H9 (cell line): ENCODE data around the gene DDX1. TPM values are rescaled to one million over a fixed set of nuclear protein-coding genes. Genes with fewer than 3 reads are reported as not detected.

Experiments
- DNase-seq: peaks from one replicate; pipeline ENCODE4 v3.0.0-alpha.2; 2017
- H2AFZ ChIP-seq: one replicate; pipeline ENCODE4 v1.6.1; 2013; ENCODE audit warnings: mild to moderate bottlenecking, low read length, control low read depth, moderate library complexity
- H2AK5ac ChIP-seq: 2 replicates; pipeline ENCODE4 v1.6.1; 2013; ENCODE audit warnings: low read length, control low read depth, mixed read lengths; ENCODE audit not compliant: insufficient read length
- H2BK120ac ChIP-seq: one replicate; pipeline ENCODE4 v1.6.1; 2013; ENCODE audit warnings: low read depth, mild to moderate bottlenecking, low read length, control low read depth, inconsistent platforms; ENCODE audit not compliant: poor library complexity, severe bottlenecking
- H2BK12ac ChIP-seq: 2 replicates; pipeline ENCODE4 v1.6.1; 2013; ENCODE audit warnings: low read length, control low read depth, mixed read lengths, low read depth; ENCODE audit not compliant: insufficient read length
- H2BK15ac ChIP-seq: 2 replicates; pipeline ENCODE4 v1.6.1; 2013; ENCODE audit warnings: low read depth, low read length, control low read depth
- H2BK20ac ChIP-seq: one replicate; pipeline ENCODE4 v1.6.1; 2013; ENCODE audit warnings: low read depth, mild to moderate bottlenecking, low read length, control low read depth, inconsistent platforms; ENCODE audit not compliant: poor library complexity, severe bottlenecking
- H2BK5ac ChIP-seq: 2 replicates; pipeline ENCODE4 v1.6.1; 2013; ENCODE audit warnings: low read length, control low read depth, mixed read lengths; ENCODE audit not compliant: insufficient read length
- H3K14ac ChIP-seq: 2 replicates; pipeline ENCODE4 v1.6.1; 2013; ENCODE audit warnings: low read length, control low read depth; ENCODE audit not compliant: insufficient read depth
- H3K18ac ChIP-seq: 2 replicates; pipeline ENCODE4 v1.6.1; 2013; ENCODE audit warnings: low read depth, mild to moderate bottlenecking, mixed read lengths, low read length, control low read depth; ENCODE audit not compliant: insufficient read length
- H3K23ac ChIP-seq: 2 replicates; pipeline ENCODE4 v1.6.1; 2013; ENCODE audit warnings: low read length, control low read depth, mixed read lengths, low read depth; ENCODE audit not compliant: insufficient read length
- H3K23me2 ChIP-seq: 2 replicates; pipeline ENCODE4 v1.6.1; 2013; ENCODE audit warnings: low read depth, mild to moderate bottlenecking, mixed read lengths, low read length, control low read depth; ENCODE audit not compliant: insufficient read length, poor library complexity, severe bottlenecking
- H3K27ac ChIP-seq: 2 replicates; pipeline ENCODE4 v1.5.1; 2013; ENCODE audit warnings: low read length, control low read depth, mixed read lengths, low read depth; ENCODE audit not compliant: insufficient read length
- H3K27me3 ChIP-seq: 2 replicates; pipeline ENCODE4 v1.6.1; 2013; ENCODE audit warnings: low read length, control low read depth, inconsistent platforms; ENCODE audit not compliant: insufficient read depth
- H3K4ac ChIP-seq: 2 replicates; pipeline ENCODE4 v1.6.1; 2013; ENCODE audit warnings: low read depth, mild to moderate bottlenecking, control low read depth, inconsistent platforms, low read length, moderate library complexity
- H3K4me1 ChIP-seq: 2 replicates; pipeline ENCODE4 v1.6.1; 2013; ENCODE audit warnings: low read length, control low read depth, inconsistent platforms; ENCODE audit not compliant: insufficient read depth
- H3K4me2 ChIP-seq: 2 replicates; pipeline ENCODE4 v1.6.1; 2013; ENCODE audit warnings: low read length, control low read depth, mixed read lengths; ENCODE audit not compliant: insufficient read length, insufficient read depth
- H3K56ac ChIP-seq: 2 replicates; pipeline ENCODE4 v1.6.1; 2013; ENCODE audit warnings: low read depth, mild to moderate bottlenecking, mixed read lengths, low read length, control low read depth; ENCODE audit not compliant: insufficient read length
- H3K79me1 ChIP-seq: 2 replicates; pipeline ENCODE4 v1.6.1; 2013; ENCODE audit warnings: low read depth, mild to moderate bottlenecking, moderate library complexity, low read length, control low read depth, inconsistent platforms; ENCODE audit not compliant: insufficient read depth, poor library complexity, severe bottlenecking
- H3K79me2 ChIP-seq: 2 replicates; pipeline ENCODE4 v1.6.1; 2013; ENCODE audit warnings: low read length, control low read depth, inconsistent platforms; ENCODE audit not compliant: insufficient read depth
- H3K9ac ChIP-seq: 2 replicates; pipeline ENCODE4 v1.6.1; 2013; ENCODE audit warnings: low read length, control low read depth, mixed read lengths; ENCODE audit not compliant: insufficient read length; ENCODE audit errors: extremely low read depth
- H3K9me3 ChIP-seq: one replicate; pipeline ENCODE4 v1.6.1; 2013; ENCODE audit warnings: low read depth, low read length, inconsistent platforms; ENCODE audit not compliant: control insufficient read depth
- H3T11ph ChIP-seq: one replicate; pipeline ENCODE4 v1.6.1; 2013; ENCODE audit warnings: mild to moderate bottlenecking, low read length, control low read depth, inconsistent platforms
- H4K20me1 ChIP-seq: one replicate; pipeline ENCODE4 v1.6.1; 2013; ENCODE audit not compliant: control insufficient read depth, insufficient read length, insufficient read depth
- H4K5ac ChIP-seq: 2 replicates; pipeline ENCODE4 v1.6.1; 2013; ENCODE audit warnings: low read depth, mild to moderate bottlenecking, mixed read lengths, low read length, control low read depth; ENCODE audit not compliant: insufficient read length
- H4K8ac ChIP-seq: replicated peaks from 2 replicates; pipeline ENCODE4 v1.6.1; 2013; ENCODE audit warnings: low read length, control low read depth, mixed read lengths, low read depth; ENCODE audit not compliant: insufficient read length
- H4K91ac ChIP-seq: 2 replicates; pipeline ENCODE4 v1.6.1; 2013; ENCODE audit warnings: low read depth, mild to moderate bottlenecking, moderate library complexity, mixed read lengths, low read length, control low read depth; ENCODE audit not compliant: insufficient read length
- H3K27ac Mint-ChIP-seq, 3 experiments: 2 replicates in 2 of 3; 3 replicates in 1 of 3; pipeline ENCODE4 v1.8.0; 2020 to 2021; ENCODE audit warnings: mixed read lengths in 3 of 3, mild to moderate bottlenecking in 1 of 3, moderate library complexity in 1 of 3
- H3K27me3 Mint-ChIP-seq: 2 replicates; pipeline ENCODE4 v1.8.0; 2021; ENCODE audit warnings: low read depth, mild to moderate bottlenecking, moderate library complexity, mixed read lengths
- H3K36me3 Mint-ChIP-seq, 3 experiments: 2 replicates in 2 of 3; 3 replicates in 1 of 3; pipeline ENCODE4 v1.8.0; 2020 to 2021; ENCODE audit warnings: low read depth in 3 of 3, mixed read lengths in 3 of 3; ENCODE audit not compliant: insufficient read depth in 1 of 3
- H3K4me1 Mint-ChIP-seq, 2 experiments: 2 replicates each; pipeline ENCODE4 v1.8.0; 2020; ENCODE audit warnings: mixed read lengths in 2 of 2
- H3K4me3 Mint-ChIP-seq, 2 experiments: 2 replicates in 1 of 2; 3 replicates in 1 of 2; pipeline ENCODE4 v1.8.0; 2020 to 2021; ENCODE audit warnings: mild to moderate bottlenecking in 2 of 2, mixed read lengths in 2 of 2, moderate library complexity in 1 of 2
- H3K9me3 Mint-ChIP-seq, 2 experiments: 2 replicates in 1 of 2; 3 replicates in 1 of 2; pipeline ENCODE4 v1.8.0; 2020; ENCODE audit warnings: mild to moderate bottlenecking in 2 of 2, mixed read lengths in 2 of 2, moderate library complexity in 1 of 2
- WGBS: extraction: QIAGEN DNeasy Blood & Tissue Kit; methylation state at CpG from one replicate; pipeline ENCODE4 v1.1.7; 2013; ENCODE audit warnings: missing lambda C conversion rate, low lambda C conversion rate, mixed read lengths; ENCODE audit not compliant: insufficient read length; ENCODE audit errors: extremely low coverage; 5-methylcytosine and 5-hydroxymethylcytosine counted together
- total RNA-seq: library from RNA; stranded (reverse); gene quantifications from 2 replicates; pipeline ENCODE4 v1.2.1, GENCODE V29; 2021
- TF ChIP-seq, protein P1 (sequence below): fragments of 200-600 bp; sonication (generic); conservative IDR thresholded peaks from 3 replicates; pipeline ENCODE4 v1.8.0; 2021; ENCODE audit warnings: antibody characterized with exemption, mild to moderate bottlenecking

Gene DDX1
- total RNA-seq, 1 experiment from 2014 or later, result 120 TPM

DNA sequence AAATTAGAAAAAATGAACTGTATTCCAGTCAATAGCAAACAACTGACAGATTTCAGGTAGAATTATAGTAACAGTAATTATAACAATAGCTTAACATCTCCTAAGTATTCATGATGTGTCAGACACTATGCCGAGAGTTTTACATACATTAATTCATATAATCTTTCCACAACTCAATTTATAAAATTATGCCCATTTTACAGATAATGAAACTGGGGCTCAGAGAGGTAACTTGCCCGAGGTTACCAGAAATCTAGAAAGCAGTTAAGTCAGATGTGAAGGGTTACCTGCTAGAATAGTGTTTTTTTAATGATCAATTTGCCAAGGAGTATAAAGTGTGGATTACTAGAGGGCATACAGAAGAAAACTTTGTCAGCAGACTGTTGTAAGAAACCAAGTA is 42.7 kb upstream of the DDX1 start:
- Histone ChIP-seq H4K8ac (no peak overlapping the region), H3K23me2 (no peaks in the 10 kb centered on the region), H3K9me3 (no peaks in the 10 kb centered on the region), H3K79me2 (no peaks in the 10 kb centered on the region), H4K91ac (no peak overlapping the region), H2BK12ac (no peak overlapping the region), H3K4me2 (no peak overlapping the region), H3K79me1 (no peaks in the 10 kb centered on the region), H3K18ac (no peak overlapping the region), H2BK120ac (no peak overlapping the region), H2BK15ac (no peak overlapping the region), H2AFZ (no peak overlapping the region), H3K23ac (no peak overlapping the region), H3K14ac (no peak overlapping the region), H3K9ac (no peak overlapping the region), H3K4ac (no peak overlapping the region), H3K27me3 (no peaks in the 10 kb centered on the region), H3T11ph (no peak overlapping the region), H2BK5ac (no peak overlapping the region), H3K4me1 (no peaks in the 10 kb centered on the region), H2BK20ac (no peak overlapping the region), H3K27ac (no peak overlapping the region), H2AK5ac (no peak overlapping the region), H4K20me1 (no peaks in the 10 kb centered on the region), H4K5ac (no peak overlapping the region), H3K56ac (no peak overlapping the region)
- Mint-ChIP-seq H3K4me1 (no peaks in the 10 kb centered on the region), H3K27ac (no peak overlapping the region; a peak in 1 of 7 replicates), H3K9me3 (no peaks in the 10 kb centered on the region), H3K27me3 (no peaks in the 10 kb centered on the region), H3K36me3 (peaks cover 2 to 9% (median 4%) of the 10 kb centered on the region in 3 experiments; a peak in 4 of 7 replicates), H3K4me3 (no peak overlapping the region)
- no CpG with 5 or more reads among the region's 2 CpGs for WGBS
- TF ChIP-seq, protein P1, sequence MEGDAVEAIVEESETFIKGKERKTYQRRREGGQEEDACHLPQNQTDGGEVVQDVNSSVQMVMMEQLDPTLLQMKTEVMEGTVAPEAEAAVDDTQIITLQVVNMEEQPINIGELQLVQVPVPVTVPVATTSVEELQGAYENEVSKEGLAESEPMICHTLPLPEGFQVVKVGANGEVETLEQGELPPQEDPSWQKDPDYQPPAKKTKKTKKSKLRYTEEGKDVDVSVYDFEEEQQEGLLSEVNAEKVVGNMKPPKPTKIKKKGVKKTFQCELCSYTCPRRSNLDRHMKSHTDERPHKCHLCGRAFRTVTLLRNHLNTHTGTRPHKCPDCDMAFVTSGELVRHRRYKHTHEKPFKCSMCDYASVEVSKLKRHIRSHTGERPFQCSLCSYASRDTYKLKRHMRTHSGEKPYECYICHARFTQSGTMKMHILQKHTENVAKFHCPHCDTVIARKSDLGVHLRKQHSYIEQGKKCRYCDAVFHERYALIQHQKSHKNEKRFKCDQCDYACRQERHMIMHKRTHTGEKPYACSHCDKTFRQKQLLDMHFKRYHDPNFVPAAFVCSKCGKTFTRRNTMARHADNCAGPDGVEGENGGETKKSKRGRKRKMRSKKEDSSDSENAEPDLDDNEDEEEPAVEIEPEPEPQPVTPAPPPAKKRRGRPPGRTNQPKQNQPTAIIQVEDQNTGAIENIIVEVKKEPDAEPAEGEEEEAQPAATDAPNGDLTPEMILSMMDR, result no peak
- DNase-seq, result no peak
